ENCODE measurements around the gene ZDHHC12.
A peak's percentile ranks its signal among the peaks of the same experiment; 100 is the strongest.

The ZDHHC12 gene

DNA sequence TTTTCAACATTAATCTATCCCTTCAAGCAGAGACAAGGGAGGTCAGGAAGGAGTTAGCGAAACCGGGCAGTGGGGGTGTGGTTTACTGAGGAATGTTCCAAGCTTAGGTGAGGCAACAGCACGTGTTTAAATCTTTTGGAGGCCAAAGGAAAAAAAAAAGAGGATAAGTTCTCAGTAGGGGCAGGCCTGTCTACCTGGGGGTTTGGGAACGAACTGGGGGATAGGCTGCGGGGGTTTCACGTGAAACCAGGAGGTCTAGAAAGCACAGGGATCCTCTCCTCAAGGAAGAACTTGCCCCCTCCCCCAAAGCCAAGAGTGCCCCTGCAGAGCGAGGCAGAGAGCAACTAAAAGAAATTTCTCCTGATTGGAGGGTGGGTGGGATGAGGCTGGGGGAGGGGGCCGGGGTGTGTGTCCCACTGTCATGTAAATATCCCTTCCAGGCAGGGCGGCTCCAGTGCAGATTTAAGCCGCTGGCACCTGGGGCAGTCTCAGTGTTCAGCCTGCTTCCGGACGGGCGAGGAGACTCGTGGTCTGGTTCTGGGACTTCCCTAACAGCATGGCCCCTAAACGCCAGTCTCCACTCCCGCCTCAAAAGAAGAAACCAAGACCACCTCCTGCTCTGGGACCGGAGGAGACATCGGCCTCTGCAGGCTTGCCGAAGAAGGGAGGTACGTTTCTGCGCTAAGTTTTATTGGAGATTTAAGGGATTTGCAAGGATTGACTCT, 40.4 kb downstream of the ZDHHC12 start:
- Histone ChIP-seq H3K36me3 (ENCODE audit: low read depth) (peaks cover 19% of the 10 kb centered on the region; the same call in 1 of the 2 replicates), H3K4me1 (ENCODE audit: insufficient read depth, poor library complexity, severe bottlenecking) (peaks cover 21% of the 10 kb centered on the region), H3K9me3 (ENCODE audit: severe bottlenecking) (no peaks in the 10 kb centered on the region), H3K27me3 (ENCODE audit: insufficient read depth, poor library complexity, severe bottlenecking) (no peaks in the 10 kb centered on the region), H3K4me3 (ENCODE audit: severe bottlenecking) (peak overlapping the region; percentile 48), H3K27ac (ENCODE audit: poor library complexity, severe bottlenecking) (peak overlapping the region; percentile 92)
- TF ChIP-seq, protein P1, sequence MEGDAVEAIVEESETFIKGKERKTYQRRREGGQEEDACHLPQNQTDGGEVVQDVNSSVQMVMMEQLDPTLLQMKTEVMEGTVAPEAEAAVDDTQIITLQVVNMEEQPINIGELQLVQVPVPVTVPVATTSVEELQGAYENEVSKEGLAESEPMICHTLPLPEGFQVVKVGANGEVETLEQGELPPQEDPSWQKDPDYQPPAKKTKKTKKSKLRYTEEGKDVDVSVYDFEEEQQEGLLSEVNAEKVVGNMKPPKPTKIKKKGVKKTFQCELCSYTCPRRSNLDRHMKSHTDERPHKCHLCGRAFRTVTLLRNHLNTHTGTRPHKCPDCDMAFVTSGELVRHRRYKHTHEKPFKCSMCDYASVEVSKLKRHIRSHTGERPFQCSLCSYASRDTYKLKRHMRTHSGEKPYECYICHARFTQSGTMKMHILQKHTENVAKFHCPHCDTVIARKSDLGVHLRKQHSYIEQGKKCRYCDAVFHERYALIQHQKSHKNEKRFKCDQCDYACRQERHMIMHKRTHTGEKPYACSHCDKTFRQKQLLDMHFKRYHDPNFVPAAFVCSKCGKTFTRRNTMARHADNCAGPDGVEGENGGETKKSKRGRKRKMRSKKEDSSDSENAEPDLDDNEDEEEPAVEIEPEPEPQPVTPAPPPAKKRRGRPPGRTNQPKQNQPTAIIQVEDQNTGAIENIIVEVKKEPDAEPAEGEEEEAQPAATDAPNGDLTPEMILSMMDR (IDR thresholded peaks at IDR 0.05; ENCODE audit: poor library complexity, severe bottlenecking), result no peak
- DNase-seq (ENCODE audit: low spot score) (peak; percentile 74), ATAC-seq (ENCODE audit: low read depth) (peak; percentile 26; the same call in 2 of the 3 replicates)

DNA sequence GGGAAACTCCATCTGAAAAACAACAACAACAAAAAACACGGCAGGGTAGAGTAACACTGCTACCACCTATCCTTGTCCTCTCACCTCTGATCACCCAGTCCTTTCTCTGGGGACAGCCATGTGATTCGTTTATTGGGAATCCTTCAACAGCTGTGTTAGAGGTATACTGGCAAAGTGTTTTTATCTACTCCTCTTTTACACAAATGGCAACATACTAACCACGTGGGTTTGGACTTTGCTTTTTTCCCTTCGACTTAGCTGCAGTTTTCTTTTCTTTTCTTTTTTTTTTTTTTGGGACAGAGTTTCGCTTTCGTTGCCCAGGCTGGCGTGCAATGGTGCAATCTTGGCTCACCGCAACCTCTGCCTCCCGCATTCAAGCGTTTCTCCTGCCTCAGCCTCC, 46.1 kb downstream of the ZDHHC12 start:
- H3K27me3 ChIP-seq (ENCODE audit: insufficient read depth, poor library complexity, severe bottlenecking), result no peaks in the 10 kb centered on the region
- no peak overlapping the region for H3K4me3 ChIP-seq (ENCODE audit: severe bottlenecking)
- H3K4me1 ChIP-seq (ENCODE audit: insufficient read depth, poor library complexity, severe bottlenecking), result peaks cover 1% of the 10 kb centered on the region
- no peaks in the 10 kb centered on the region for H3K9me3 ChIP-seq (ENCODE audit: severe bottlenecking)
- TF ChIP-seq, protein P1 (IDR thresholded peaks at IDR 0.05; ENCODE audit: poor library complexity, severe bottlenecking), result no peak
- no peak for DNase-seq (ENCODE audit: low spot score)
- peaks cover 22% of the 10 kb centered on the region; the same call in 1 of the 2 replicates for H3K36me3 ChIP-seq (ENCODE audit: low read depth)
- ATAC-seq (ENCODE audit: low read depth), result no peak
- no peak overlapping the region for H3K27ac ChIP-seq (ENCODE audit: poor library complexity, severe bottlenecking)

DNA sequence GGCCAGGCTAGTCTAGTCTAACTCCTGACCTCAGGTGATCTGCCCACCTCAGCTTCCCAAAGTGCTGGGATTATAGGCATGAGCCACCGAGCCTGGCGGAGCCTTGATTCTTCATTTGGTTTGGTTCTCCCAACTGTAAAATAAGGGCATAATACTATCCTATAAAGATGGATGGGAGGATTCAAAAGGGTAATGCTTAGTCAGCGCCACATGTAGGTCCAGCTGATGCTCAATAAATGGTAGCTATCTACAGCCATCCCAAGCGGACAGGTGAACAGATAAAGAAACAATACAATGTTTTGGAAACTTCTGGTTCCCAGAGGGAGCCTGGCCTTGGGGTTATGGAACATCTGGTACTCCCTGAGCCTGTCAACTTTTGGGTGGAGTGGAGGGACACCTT, 48.5 kb downstream of the ZDHHC12 start:
- ATAC-seq (ENCODE audit: low read depth), result no peak
- TF ChIP-seq, protein P1 (IDR thresholded peaks at IDR 0.05; ENCODE audit: poor library complexity, severe bottlenecking), result no peak
- no peak for DNase-seq (ENCODE audit: low spot score)
- H3K27ac ChIP-seq (ENCODE audit: poor library complexity, severe bottlenecking), result no peak overlapping the region
- H3K36me3 ChIP-seq (ENCODE audit: low read depth), result peaks cover 10% of the 10 kb centered on the region; the same call in 1 of the 2 replicates
- H3K4me3 ChIP-seq (ENCODE audit: severe bottlenecking), result no peak overlapping the region
- no peaks in the 10 kb centered on the region for H3K27me3 ChIP-seq (ENCODE audit: insufficient read depth, poor library complexity, severe bottlenecking)
- no peaks in the 10 kb centered on the region for H3K4me1 ChIP-seq (ENCODE audit: insufficient read depth, poor library complexity, severe bottlenecking)
- H3K9me3 ChIP-seq (ENCODE audit: severe bottlenecking), result no peaks in the 10 kb centered on the region

Measured in RWPE2 (cell line).